GM12801 (cell line): ENCODE results near the gene FOXJ1.

Source experiments
- TF ChIP-seq, protein P1 (sequence below): IDR thresholded peaks from one replicate; pipeline ENCODE4 v1.5.1; 2011; ENCODE audit warnings: control low read depth; ENCODE audit not compliant: insufficient read length; ENCODE audit errors: extremely low read depth

FOXJ1 gene

DNA sequence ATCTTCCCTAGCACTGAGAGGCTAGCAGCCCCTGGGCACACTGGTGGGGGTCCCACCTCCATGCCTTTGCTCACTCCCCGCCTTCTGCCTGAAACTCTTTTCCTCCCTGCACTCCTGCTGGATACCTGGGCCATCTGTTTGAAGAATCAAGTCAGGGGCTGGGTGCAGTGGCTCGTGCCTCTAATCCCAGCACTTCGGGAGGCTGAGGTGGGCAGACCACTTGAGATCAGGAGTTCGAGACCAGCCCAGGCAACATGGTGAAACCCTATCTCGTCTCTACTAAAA lies 15.7 kb downstream of the FOXJ1 start:
- TF ChIP-seq, protein P1, sequence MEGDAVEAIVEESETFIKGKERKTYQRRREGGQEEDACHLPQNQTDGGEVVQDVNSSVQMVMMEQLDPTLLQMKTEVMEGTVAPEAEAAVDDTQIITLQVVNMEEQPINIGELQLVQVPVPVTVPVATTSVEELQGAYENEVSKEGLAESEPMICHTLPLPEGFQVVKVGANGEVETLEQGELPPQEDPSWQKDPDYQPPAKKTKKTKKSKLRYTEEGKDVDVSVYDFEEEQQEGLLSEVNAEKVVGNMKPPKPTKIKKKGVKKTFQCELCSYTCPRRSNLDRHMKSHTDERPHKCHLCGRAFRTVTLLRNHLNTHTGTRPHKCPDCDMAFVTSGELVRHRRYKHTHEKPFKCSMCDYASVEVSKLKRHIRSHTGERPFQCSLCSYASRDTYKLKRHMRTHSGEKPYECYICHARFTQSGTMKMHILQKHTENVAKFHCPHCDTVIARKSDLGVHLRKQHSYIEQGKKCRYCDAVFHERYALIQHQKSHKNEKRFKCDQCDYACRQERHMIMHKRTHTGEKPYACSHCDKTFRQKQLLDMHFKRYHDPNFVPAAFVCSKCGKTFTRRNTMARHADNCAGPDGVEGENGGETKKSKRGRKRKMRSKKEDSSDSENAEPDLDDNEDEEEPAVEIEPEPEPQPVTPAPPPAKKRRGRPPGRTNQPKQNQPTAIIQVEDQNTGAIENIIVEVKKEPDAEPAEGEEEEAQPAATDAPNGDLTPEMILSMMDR: no peak

DNA sequence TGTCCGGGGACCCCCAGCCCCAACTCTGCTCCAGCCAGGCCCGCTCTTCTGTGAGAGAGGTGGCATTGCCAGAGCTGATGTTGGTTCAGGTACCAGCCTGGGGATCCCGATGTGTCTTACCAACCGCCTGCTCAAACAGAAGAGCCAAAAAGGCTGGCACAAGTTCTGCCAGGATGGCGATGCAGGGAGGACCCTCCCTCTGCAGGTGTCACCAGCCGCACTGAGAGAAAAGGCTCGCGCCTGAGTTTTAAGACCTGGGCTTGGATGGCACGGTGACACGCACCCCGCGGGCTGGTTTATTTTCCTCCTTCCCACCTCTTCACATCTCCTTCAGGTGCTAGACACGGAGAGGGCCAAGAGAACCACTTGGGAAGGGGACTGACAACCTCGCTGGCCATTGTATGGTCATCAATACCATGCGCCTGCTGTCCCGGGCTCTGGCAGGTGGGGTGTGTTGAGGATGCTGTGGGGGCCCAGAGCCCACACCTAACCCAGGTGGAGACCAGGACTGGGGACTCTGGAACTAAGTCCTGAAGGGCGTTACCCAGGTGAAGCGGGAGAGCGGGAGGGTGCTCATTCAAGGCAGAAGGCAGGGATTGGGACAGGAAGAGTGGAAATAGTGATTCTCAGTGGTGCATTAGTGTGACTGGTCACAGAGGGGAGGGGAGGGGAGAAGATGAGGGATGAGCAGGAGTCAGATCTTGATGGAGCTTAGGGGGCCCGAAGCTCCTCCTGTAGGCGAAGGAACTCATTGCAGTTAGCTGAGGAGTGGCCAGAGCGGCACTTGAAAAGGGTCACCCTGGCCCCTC lies 16.3 kb downstream of the FOXJ1 start:
- TF ChIP-seq, protein P1: no peak

GRCh38 chr17:76123749-76124581 lies 17.1 kb downstream of the FOXJ1 start:
- TF ChIP-seq, protein P1: no peak

DNA sequence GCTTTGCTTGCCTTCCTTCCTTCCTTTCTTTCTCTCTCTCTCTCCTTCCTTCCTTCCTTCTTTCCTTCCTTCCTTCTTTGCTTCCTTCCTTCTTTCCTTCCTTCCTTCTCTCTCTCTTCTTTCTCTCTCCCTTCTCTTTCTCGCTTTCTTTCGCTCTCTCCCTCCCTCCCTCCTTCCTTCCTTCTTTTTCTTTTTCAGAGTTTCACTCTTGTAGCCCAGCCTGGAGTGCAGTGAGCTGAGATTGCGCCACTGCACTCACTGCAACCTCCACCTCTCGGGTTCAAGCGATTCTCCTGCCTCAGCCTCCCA lies 17.9 kb downstream of the FOXJ1 start:
- TF ChIP-seq, protein P1: no peak

DNA sequence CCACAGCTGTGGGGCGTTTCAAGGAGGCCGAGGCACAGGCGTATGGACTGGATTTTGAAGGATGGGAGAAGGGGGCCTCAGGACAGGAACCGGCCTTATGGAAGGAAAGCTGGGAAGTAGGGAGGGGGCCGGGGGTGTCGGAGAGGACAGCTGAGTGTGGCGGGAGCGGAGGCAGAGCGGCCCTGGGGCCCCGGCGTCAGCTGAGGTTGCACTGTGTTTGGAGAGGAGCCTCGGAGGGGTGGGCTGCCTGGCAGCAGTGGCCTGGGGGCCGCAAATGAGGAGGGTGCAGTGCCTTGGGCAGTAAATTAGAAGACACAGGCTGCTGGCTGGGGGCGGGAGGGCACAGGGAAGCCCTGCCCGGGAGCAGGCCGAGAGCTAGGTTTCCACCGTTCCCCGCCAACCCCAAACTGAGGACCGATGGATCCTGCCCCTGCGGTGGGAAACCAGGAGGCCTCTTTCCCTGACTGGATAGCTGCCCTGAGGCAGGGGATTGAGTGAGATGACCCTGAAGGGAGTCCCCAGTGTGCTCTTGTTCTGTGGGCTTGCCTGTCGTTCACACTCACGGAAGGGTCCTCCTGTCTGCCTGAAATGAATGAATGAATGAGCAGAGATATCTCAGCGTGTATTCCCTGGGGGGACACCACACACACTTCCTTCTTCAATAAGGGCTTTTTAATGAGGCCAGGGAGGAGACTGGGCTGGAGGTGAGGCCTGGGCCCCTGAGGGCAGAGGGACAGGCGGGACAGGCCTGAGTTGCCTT lies 18.4 kb downstream of the FOXJ1 start:
- TF ChIP-seq, protein P1: no peak

DNA sequence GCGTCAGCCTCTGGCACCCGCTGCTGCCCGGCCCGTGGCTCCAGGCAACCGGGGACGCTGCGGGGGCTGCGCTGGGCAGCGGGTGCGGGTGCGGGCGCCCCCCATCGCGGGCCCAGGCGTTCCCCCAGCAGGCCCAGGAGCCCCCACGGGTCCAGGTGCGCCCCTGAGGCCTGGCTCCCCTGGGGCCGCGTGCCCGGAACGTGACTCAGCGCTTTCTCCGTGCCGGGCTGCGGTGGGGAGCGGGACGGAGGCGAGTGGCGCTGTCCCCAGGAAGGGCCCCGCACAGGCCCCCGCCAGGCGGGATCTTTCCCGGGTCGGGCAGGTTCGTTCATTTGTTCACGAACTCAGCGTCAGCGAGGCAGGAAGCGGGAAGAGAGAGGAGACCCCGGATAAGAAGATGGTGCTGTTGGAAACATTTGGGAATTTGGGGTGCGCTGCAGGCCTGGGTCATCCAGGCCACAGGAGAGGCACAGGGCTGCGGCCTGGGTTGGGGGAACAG lies 19.1 kb downstream of the FOXJ1 start:
- TF ChIP-seq, protein P1: no peak

- TF ChIP-seq, protein P1: no peak
These were observed 20.4 kb downstream of the FOXJ1 start for GRCh38 chr17:76120658-76121008.
